GM12864 (cell line): Measurements from ENCODE around the gene WNT3A.

Experiments
- DNase-seq: peaks from one replicate; pipeline ENCODE4 v3.0.0-alpha.2; 2011; ENCODE audit warnings: low read depth
- H3K4me3 ChIP-seq: 2 replicates; pipeline ENCODE4 v1.5.1; 2011; ENCODE audit warnings: mild to moderate bottlenecking, low read depth, low read length, control low read depth
- TF ChIP-seq, protein P1 (sequence below): IDR thresholded peaks from 2 replicates; pipeline ENCODE4 v1.5.1; 2011; ENCODE audit warnings: low read depth, mild to moderate bottlenecking, moderate library complexity, low read length, control low read depth, inconsistent platforms; ENCODE audit errors: missing control alignments

The WNT3A gene

DNA sequence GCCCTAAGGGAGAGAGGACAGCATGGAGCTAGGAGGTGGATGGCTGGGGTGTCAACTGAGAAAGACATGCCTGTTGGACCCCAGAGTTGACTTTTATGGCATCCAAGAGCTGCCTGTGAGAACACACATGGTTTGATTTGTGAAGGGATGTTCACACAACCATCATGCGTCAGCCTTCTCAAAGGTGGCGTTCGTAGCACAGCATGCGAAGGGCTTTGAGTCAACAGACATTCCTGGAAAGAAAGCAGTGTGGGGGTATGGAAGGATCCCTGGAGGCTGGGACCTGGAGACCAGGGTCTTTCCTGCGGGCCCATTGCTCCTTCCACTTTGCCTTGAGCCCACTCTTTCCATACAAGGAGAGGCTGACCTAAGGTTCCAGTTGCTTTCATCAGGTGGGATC is 6.4 kb upstream of the WNT3A start:
- no peak overlapping the region for H3K4me3 ChIP-seq
- TF ChIP-seq, protein P1, sequence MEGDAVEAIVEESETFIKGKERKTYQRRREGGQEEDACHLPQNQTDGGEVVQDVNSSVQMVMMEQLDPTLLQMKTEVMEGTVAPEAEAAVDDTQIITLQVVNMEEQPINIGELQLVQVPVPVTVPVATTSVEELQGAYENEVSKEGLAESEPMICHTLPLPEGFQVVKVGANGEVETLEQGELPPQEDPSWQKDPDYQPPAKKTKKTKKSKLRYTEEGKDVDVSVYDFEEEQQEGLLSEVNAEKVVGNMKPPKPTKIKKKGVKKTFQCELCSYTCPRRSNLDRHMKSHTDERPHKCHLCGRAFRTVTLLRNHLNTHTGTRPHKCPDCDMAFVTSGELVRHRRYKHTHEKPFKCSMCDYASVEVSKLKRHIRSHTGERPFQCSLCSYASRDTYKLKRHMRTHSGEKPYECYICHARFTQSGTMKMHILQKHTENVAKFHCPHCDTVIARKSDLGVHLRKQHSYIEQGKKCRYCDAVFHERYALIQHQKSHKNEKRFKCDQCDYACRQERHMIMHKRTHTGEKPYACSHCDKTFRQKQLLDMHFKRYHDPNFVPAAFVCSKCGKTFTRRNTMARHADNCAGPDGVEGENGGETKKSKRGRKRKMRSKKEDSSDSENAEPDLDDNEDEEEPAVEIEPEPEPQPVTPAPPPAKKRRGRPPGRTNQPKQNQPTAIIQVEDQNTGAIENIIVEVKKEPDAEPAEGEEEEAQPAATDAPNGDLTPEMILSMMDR, result no peak
- no peak for DNase-seq

DNA sequence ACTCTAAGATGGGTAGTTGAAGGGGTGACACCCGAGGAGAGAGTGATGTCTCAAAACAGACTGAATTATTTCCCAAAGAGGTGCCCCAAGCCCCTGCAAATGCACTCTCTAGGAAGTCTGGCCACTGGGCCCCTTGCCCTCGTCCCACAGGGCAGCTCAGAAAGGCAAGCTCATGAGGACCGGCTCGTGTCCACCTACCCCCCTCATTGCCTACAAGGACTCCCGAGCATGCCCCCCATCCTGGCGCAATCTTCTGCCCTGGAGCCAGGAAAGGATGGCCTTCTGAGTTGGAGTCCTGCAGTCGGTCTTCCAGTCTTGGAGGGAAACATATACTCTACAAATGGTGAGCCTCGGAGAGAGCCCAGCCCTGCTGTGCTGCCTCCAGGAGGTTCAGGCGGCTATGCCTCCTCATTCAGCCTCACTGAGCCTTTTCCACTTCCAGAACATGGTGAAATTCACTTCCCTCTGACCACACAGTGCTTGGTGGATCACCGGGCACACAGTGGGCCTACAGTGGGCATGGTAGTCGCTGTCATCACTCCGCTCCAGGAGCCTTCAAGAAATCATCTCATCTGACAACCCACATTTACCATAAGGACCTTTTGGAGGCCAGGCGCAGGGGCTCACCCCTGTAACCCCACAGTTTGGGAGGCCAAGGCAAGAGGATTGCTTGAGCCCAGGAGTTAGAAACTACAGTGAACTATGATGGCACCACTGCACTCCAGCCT is 5.8 kb upstream of the WNT3A start:
- no peak overlapping the region for H3K4me3 ChIP-seq
- DNase-seq, result no peak
- TF ChIP-seq, protein P1, result no peak

DNA sequence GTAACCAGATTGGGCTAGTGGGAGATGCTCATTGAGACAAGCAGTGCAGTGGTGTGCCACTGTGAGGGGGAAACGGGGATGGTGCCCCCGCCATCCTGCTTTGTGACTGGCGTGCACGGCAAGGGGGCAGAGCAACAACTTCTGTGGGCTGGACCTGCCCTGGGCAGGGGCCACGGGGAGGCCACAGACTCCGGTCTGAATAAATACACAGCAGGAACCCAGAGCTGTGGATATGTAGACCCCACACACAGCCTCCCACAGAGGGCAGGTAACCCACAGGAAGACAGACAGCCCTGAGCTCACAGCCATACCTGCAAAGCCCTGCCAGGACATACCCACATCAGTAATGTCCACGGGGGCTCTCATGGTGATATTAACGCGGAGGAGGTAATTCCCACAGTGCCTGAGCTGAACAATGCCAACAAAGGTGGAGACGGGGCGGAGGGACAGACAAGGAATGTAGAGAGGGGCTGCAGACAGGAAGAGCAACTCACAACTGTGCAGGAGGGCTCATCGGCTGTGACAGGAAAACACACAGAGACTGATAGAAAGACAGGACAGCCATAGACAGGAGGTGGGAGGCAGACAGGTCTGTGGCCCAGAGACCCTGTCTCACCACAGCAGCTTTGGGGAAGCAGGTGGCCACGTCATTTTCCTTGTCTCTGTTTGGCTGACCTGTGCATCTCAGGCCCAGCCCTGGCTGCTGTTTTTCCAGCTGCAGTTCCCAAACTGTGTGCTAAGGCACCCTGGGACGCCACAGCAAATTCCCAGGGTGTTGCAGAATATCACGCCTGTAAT is 4.9 kb upstream of the WNT3A start:
- DNase-seq, result no peak
- TF ChIP-seq, protein P1, result no peak
- no peak overlapping the region for H3K4me3 ChIP-seq

DNA sequence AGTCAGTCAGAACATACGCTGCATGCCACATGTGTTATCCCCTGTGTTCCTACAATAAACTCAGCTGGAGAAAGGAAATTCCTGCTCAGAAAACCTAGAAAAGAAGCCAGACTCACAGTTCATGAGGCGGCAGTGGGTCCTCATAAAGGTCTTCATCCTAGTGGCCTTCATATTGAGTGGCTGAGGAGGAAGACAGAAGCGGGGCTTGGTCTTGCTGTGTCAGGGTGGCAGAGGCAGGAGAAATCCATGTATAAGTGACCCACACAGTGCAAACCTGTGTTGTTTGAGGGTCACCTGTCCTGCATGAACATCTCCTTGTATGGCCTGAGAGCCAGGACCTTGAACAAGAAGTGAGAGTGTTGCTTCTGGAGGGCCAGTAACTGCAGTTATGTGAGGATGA is 4.0 kb upstream of the WNT3A start:
- H3K4me3 ChIP-seq, result no peak overlapping the region
- TF ChIP-seq, protein P1, result no peak
- DNase-seq, result no peak

DNA sequence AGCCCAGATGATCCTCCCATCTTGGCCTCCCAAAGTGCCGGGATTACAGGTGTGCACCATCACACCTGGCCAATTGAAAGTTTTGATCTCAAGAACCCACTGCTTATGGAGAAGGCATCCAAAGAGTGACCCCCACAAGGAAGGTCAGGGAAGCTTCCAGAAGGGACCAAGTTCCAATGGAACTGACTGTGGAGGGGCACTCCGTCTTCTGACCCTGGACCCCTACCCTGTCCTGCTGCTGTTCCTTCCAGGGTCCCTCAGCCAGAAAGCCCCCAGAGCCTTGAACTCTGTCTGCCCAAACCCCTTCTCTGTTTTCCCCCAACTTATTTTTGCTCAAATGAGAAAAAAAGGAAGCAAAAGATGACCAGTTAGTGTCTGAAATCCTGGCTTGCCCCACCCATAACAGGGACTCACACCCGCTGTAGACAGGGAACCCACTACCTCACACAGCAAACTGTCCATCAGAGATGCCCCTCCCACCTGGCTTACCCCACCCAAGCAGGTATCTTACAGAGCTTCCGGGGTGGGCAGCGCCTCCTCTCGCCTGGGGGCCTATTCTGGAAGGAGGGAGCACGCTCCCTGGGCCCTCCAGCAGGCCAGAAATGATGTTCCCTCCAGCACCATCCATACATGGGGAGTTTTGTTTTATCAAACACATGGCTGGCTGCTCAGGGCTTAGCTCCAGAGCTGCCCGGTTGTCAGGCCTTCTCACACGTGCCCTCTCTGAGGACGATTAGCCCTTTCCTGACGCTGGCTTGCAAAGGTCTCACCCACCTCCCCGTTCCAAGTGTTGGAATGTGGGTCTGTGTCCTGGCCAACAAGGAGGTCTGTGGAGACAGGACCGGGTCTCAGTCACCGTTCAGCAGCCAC is 3.1 kb upstream of the WNT3A start:
- no peak for DNase-seq
- TF ChIP-seq, protein P1, result no peak
- no peak overlapping the region for H3K4me3 ChIP-seq

- H3K4me3 ChIP-seq, result no peak overlapping the region
- no peak for DNase-seq
- TF ChIP-seq, protein P1, result peak; percentile 65
Observed at GRCh38 chr1:228004331-228004855, 2.4 kb upstream of the WNT3A start.
